ENCODE data around the gene VPS37C. TPM values are rescaled to one million over a fixed set of nuclear protein-coding genes. Genes with fewer than 3 reads are reported as not detected.
"Not testable (repeated sequence)": the region's sequence is repeated elsewhere in the genome, so short reads cannot be mapped to it uniquely, and the experiment has no call there.

The VPS37C gene
- total RNA-seq, 3 donors from 2014 or later (not counting 1 experiment from before 2014, with no cell fraction given) = 6.4 to 6.9 (median 6.5) TPM

- no peaks in the 10 kb centered on the region for H3K27me3 Mint-ChIP-seq (ENCODE audit: low read depth in 2 of 2)
- peak overlapping the region in 1 of 2 donors; percentile 14 for H3K27ac Mint-ChIP-seq
- H3K4me1 Mint-ChIP-seq = peaks cover 0 to 14% of the 10 kb centered on the region in 2 donors
- no peaks in the 10 kb centered on the region for H3K9me3 ChIP-seq (ENCODE audit: control insufficient read depth, insufficient read depth, low read length)
- H3K27me3 ChIP-seq (ENCODE audit: control insufficient read depth, insufficient read depth, low read length) = no peaks in the 10 kb centered on the region
- H3K9me3 Mint-ChIP-seq = no peaks in the 10 kb centered on the region
- H3K36me3 ChIP-seq (ENCODE audit: control insufficient read depth, insufficient read depth, low read length) = no peaks in the 10 kb centered on the region
- DNase-seq (peak in 1 of 2 donors; percentile 61), ATAC-seq (peak in 1 of 3 donors; percentile 47)
- H3K4me1 ChIP-seq (ENCODE audit: control insufficient read depth, insufficient read depth, low read length) = peaks cover 42% of the 10 kb centered on the region
- peak overlapping the region; percentile 76 for H3K27ac ChIP-seq (ENCODE audit: low read length)
- peak overlapping the region; percentile 52 for H3K4me3 ChIP-seq (ENCODE audit: low read length)
- H3K36me3 Mint-ChIP-seq = no peaks in the 10 kb centered on the region
- peak overlapping the region; percentile 56 for H3K4me3 Mint-ChIP-seq
- intact Hi-C loops (cut with micrococcal nuclease) = no loop called here
- WGBS (ENCODE audit: insufficient coverage) = 77% methylated on average over 21 of the region's 21 CpGs
- TF ChIP-seq CTCF (IDR thresholded peaks at IDR 0.05) = no peak
Measured at GRCh38 chr11:61102667-61103571, 58.3 kb downstream of the VPS37C start.

- no peak overlapping the region for H3K4me3 ChIP-seq (ENCODE audit: low read length)
- no peak for DNase-seq
- WGBS (ENCODE audit: insufficient coverage) = 89% methylated on average over 4 of the region's 4 CpGs
- Mint-ChIP-seq H3K4me3 (no peak overlapping the region), H3K27ac (no peak overlapping the region), H3K4me1 (peaks cover 8 to 25% of the 10 kb centered on the region in 2 donors), H3K9me3 (no peaks in the 10 kb centered on the region), H3K27me3 (ENCODE audit: low read depth in 2 of 2) (peaks cover 4 to 15% of the 10 kb centered on the region in 2 donors), H3K36me3 (no peaks in the 10 kb centered on the region)
- TF ChIP-seq CTCF (IDR thresholded peaks at IDR 0.05) = no peak
- no peaks in the 10 kb centered on the region for H3K36me3 ChIP-seq (ENCODE audit: control insufficient read depth, insufficient read depth, low read length)
- H3K27me3 ChIP-seq (ENCODE audit: control insufficient read depth, insufficient read depth, low read length) = no peaks in the 10 kb centered on the region
- ATAC-seq = no peak
- intact Hi-C loops (cut with micrococcal nuclease) = no loop called here
- peak overlapping the region; percentile 34 for H3K27ac ChIP-seq (ENCODE audit: low read length)
- H3K9me3 ChIP-seq (ENCODE audit: control insufficient read depth, insufficient read depth, low read length) = no peaks in the 10 kb centered on the region
- H3K4me1 ChIP-seq (ENCODE audit: control insufficient read depth, insufficient read depth, low read length) = peaks cover 30% of the 10 kb centered on the region
Measured at GRCh38 chr11:61098778-61099177, 62.4 kb downstream of the VPS37C start.

- intact Hi-C loops (cut with micrococcal nuclease); H3K36me3 ChIP-seq (ENCODE audit: control insufficient read depth, insufficient read depth, low read length); ATAC-seq: not testable (repeated sequence)
Measured at GRCh38 chr11:61098261-61098660, 63.0 kb downstream of the VPS37C start.

GRCh38 chr11:61095021-61095420, 66.2 kb downstream of the VPS37C start:
- Mint-ChIP-seq H3K9me3 (no peaks in the 10 kb centered on the region), H3K27me3 (ENCODE audit: low read depth in 2 of 2) (peaks cover 4 to 15% of the 10 kb centered on the region in 2 donors), H3K4me1 (peaks cover 8 to 20% of the 10 kb centered on the region in 2 donors), H3K4me3 (no peak overlapping the region), H3K36me3 (no peaks in the 10 kb centered on the region), H3K27ac (no peak overlapping the region)
- no peak overlapping the region for H3K27ac ChIP-seq (ENCODE audit: low read length)
- no peaks in the 10 kb centered on the region for H3K27me3 ChIP-seq (ENCODE audit: control insufficient read depth, insufficient read depth, low read length)
- H3K4me1 ChIP-seq (ENCODE audit: control insufficient read depth, insufficient read depth, low read length) = peaks cover 32% of the 10 kb centered on the region
- 63% methylated on average over 5 of the region's 7 CpGs for WGBS (ENCODE audit: insufficient coverage)
- no peaks in the 10 kb centered on the region for H3K36me3 ChIP-seq (ENCODE audit: control insufficient read depth, insufficient read depth, low read length)
- no peak for TF ChIP-seq CTCF (IDR thresholded peaks at IDR 0.05)
- ATAC-seq (no peak), DNase-seq (no peak)
- H3K9me3 ChIP-seq (ENCODE audit: control insufficient read depth, insufficient read depth, low read length) = no peaks in the 10 kb centered on the region
- intact Hi-C loops (cut with micrococcal nuclease) = no loop called here
- H3K4me3 ChIP-seq (ENCODE audit: low read length) = no peak overlapping the region

More at GRCh38 chr11:61098261-61098660, 63.0 kb downstream of the VPS37C start:
- not testable (repeated sequence) for DNase-seq; H3K4me3 Mint-ChIP-seq; H3K9me3 ChIP-seq (ENCODE audit: control insufficient read depth, insufficient read depth, low read length); H3K27me3 ChIP-seq (ENCODE audit: control insufficient read depth, insufficient read depth, low read length); H3K36me3 Mint-ChIP-seq; H3K4me3 ChIP-seq (ENCODE audit: low read length); H3K27ac ChIP-seq (ENCODE audit: low read length); H3K27ac Mint-ChIP-seq; H3K9me3 Mint-ChIP-seq
- H3K27me3 Mint-ChIP-seq (ENCODE audit: low read depth in 2 of 2) = peaks cover 4 to 15% of the 10 kb centered on the region in 2 donors
- H3K4me1 ChIP-seq (ENCODE audit: control insufficient read depth, insufficient read depth, low read length) = peaks cover 28% of the 10 kb centered on the region
- WGBS (ENCODE audit: insufficient coverage) = 38% methylated on average over 2 of the region's 2 CpGs
- peaks cover 8 to 20% of the 10 kb centered on the region in 2 donors for H3K4me1 Mint-ChIP-seq

GRCh38 chr11:61094167-61094566, 67.1 kb downstream of the VPS37C start:
- H3K9me3 Mint-ChIP-seq; H3K4me3 ChIP-seq (ENCODE audit: low read length); H3K27ac ChIP-seq (ENCODE audit: low read length); intact Hi-C loops (cut with micrococcal nuclease); H3K27me3 ChIP-seq (ENCODE audit: control insufficient read depth, insufficient read depth, low read length); H3K36me3 Mint-ChIP-seq; H3K9me3 ChIP-seq (ENCODE audit: control insufficient read depth, insufficient read depth, low read length); ATAC-seq; H3K4me3 Mint-ChIP-seq; H3K27ac Mint-ChIP-seq; H3K36me3 ChIP-seq (ENCODE audit: control insufficient read depth, insufficient read depth, low read length): not testable (repeated sequence)
- peaks cover 4 to 15% of the 10 kb centered on the region in 2 donors for H3K27me3 Mint-ChIP-seq (ENCODE audit: low read depth in 2 of 2)
- peaks cover 8 to 20% of the 10 kb centered on the region in 2 donors for H3K4me1 Mint-ChIP-seq
- WGBS (ENCODE audit: insufficient coverage) = 87% methylated on average over 7 of the region's 7 CpGs
- H3K4me1 ChIP-seq (ENCODE audit: control insufficient read depth, insufficient read depth, low read length) = peaks cover 32% of the 10 kb centered on the region
- DNase-seq = peak in 1 of 2 donors; percentile 41
